NCI-H345 treated with DMSO at 0.1 percent for 48 hours (cell line): ENCODE measurements around the gene FRAT1.
A peak's percentile ranks its signal among the peaks of the same experiment; 100 is the strongest.
"Not testable (repeated sequence)": the region's sequence is repeated elsewhere in the genome, so short reads cannot be mapped to it uniquely, and the experiment has no call there.

ENCODE experiments used
- DNase-seq: peaks from one replicate; lab custom pipeline; 2025; ENCODE audit not compliant: unreplicated experiment; lab: John Stamatoyannopoulos, UW

FRAT1 gene

DNA sequence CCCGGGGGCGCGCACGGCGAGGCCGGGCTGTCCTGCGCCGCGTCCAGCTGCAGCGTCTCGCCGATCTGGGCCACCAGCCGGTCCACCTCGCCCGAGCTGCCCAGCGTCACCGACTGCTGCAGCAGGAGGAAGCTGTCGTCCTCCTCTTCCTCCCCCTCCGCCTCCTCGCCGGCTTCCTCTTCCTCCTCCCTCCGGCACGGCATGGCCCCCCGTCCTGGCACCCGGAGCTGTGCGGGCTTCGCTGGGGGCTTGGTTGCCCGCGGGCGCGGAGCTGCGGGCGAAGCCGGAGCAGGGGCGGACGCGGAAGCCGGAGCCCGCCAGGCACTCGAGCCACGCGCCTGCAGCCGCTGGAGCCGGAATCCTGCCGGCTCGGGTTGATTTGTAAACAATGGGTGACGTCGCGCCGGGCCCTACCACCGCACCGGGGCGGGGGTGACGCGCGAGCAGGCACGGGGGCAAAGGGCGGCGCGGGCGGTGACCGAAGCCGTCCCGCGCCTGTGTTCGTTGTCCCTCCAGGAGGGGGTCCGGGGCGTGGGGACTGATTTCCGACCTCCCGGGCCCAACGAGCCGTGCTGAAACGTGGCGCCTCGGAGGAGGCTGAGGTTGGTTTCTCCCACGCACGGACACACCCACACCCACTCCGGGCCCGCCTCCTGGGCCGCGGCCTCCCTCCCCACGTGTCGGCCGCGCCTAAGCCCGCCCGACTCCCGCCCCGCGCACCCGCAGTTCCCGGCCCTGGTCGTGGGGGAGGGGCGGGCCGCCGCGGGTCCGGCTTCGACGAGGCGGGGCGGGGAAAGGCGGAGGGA is 15.5 kb downstream of the FRAT1 start, which contains the start of gene FRAT2:
Gene FRAT2, minus strand, starts transcription at position 360 of the 806 bp plus-strand sequence. Its CDS starts 157 bp downstream, at position 203.
- peak; percentile 50 for DNase-seq

DNA sequence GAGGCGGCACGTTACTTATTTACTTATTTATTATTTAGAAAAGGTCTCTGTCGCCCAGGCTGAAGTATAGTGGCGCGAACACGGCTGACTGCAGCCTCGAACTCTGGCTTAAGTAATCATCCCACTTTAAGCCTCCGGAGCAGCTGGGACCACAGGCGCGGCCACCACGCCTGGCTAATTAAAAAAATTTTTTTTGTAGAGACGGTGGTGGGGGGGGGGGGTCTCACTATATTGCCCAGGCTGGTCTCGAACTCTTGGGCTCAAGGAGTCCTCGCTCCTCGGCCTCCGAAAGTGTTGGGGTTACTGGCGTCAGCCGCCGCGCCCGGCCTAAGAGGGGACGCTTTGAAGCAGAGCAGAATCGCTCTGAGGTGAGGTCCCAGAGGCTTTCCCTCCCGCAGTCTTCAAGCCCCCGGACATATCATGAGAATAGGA is 16.1 kb downstream of the FRAT1 start:
- no peak for DNase-seq

DNA sequence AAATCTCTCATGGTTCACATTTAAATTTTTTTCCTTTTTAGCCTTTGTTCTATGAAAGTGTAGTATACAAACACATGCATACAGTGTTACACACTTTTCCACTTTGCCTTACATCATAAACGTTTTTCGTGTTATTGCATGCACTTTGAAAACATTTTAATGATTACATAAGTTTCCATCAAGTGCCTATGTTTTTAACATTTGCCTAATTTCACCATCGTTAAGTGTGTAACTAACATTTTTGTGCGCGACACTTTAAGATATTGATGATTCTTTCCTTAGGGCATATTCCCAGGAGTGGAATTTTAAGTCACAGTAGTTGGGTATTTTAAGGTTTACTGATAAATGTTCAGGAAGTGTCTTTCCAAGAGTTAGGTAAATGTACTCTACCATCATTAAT is 16.9 kb downstream of the FRAT1 start:
- DNase-seq: no peak

DNA sequence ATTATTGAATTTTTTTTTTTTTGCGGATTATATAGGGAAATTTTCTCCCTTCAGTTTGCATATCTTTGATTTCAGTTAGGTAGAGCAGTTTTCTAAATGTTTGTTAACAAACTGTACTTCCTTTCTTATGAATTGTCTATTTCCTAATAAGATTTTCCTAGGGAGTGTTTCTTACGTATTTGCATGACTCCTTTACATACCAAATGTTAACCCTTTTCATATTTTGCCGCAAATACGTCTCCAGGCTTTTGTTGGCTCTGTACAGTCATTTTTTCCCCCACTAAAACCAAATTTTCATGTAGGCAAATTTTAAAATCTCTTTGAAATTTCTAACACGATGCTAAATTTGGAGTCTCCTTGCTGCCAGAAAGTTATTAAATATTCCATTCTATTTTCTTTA is 17.4 kb downstream of the FRAT1 start:
- no peak for DNase-seq

DNA sequence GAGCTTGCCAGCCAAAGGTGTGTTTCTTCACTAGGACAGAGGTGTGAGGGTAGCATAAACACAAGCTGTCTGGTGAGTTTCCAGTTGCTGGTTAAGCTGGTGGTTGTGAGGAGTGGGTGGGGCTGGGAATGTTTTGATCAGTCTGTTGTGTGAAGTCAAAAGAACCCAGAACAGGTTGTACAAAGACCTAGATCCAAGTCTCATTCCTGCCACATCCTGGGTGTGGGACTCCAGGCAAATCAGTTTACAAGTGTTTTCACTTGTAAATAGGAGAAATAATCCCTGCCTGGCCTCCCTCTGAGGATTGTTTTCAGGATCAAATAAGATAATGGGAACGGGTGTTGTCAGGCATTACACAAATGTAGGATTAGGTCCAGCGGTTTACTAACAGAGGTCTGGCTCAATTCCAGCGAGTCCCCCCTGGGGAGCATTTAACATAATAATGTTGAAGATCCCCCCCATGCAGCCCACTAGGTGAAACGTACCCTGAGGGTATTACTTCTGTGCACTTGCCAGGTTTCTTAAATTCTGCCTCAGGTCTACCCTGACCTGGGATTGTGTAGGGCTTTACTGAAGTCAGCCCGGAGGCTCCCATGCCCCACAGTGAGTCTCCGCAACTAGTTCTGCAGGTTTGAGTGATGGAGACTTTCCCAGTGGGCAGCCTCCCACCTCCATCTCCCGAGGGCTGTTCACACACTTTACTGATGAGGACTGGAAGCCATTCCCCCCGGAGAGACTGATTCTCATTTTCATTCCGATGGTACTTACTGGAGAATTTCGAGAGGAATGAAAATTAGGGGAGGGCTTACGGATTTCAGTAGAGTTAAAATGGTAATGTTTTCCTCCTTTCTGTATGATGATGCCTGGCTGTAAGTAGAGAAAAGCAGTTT is 18.1 kb downstream of the FRAT1 start:
- no peak for DNase-seq

DNA sequence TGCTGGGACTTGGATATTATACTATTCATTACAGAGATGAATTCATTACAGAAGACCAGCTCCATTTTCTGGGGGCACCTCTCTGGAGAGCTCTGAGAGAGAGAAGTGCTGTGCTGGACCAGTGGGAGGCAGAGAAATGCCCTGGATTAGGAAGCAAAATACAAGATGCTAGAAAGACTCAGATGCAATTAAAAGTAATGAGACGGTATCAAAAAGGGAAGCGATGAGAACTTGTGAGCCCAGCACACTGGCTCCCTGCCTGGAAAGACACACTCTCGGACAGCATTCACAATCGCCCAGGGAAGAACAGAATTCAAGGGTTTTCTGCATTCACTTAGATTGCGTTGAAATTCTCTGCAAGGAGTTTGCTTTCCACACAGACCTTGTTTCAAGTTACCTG is 19.0 kb downstream of the FRAT1 start:
- DNase-seq: no peak

DNA sequence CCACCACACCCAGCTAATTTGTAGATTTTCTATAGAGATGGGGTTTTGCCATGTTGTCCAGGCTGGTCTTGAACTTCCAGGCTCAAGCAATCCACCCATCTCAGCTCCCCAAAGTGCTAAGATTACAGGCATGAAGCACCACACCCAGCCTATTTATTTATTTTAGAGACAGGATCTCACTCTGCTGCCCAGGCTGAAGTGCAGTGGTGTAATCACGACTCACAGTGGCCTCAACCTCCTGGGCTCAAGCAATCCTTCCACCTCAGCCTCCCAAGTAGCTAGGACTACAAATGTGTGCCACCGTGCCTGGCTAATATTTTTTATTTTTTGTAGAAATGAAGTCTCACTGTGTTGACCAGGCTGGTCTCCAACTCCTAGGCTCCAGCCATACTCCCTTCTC is 22.3 kb downstream of the FRAT1 start:
- DNase-seq: no peak

DNA sequence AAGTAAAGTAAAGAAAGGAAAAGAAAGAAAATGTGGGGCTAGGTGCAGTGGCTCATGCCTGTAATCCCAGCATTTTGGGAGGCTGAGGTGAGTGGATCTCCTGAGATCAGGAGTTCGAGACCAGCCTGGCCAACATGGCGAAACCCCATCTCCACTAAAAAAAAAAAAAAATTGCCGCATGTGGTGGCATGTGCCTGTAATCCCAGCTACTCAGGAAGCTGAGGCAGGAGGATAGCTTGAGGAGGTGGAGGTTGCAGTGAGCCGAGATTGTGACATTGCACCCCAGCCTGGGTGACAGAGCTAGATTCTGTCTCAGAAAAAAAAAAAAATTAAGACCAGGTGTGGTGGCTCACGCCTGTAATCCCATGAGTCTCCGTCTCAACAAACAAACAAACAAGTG is 24.6 kb downstream of the FRAT1 start:
- DNase-seq: not testable (repeated sequence)

DNA sequence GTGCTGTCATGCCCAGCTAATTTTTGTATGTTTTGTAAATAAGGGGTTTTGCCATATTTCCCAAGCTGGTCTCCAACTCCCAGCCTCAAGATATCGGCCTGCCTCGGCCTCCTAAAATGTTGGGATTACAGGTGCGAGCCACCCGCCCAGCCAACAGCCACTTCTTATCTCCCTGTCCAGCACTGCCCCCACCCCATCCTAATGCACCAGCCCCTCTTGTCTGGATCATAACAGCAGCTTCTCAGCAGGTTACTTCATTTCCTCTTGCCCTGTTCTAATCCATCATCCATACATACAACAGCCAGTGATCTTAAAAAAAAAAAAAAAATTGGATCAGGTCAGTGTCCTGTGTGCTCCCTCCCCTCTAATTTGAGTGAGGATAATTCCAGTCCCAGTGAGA is 28.2 kb downstream of the FRAT1 start:
- no peak for DNase-seq

DNA sequence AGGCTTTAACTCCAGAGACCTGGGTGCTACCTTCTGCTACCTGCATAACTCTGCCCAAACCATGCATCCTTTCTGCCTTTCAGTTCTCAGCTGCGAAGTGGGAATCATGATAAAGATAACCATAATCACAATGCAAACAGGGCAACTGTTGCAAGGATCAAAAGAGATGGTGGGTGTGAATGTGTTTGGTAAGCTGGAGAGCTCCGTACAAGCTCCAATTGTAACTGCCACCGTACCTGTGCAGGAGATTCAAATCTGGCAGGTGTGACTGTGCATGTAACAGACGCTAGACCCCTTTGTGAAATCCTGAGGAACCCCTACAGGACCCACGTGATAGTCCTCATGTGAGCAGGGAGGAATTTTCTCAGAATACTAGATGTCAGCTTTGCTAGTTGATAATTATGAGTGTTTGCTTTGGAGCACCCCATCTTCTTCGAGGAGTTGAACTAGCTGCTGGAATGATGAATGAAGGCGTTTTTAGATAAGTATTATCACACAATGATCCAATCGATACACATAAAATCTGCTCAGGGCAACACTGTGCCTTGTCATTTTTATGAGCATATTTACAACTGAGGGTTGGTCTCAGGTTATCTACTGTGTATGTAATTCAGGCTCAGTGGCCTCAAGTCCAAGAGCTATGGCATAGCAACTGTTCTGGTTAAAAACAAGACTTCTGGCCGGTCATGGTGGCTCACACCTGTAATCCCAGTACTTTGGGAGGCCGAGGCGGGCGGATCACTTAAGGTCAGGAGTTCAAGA is 30.9 kb downstream of the FRAT1 start:
- no peak for DNase-seq

DNA sequence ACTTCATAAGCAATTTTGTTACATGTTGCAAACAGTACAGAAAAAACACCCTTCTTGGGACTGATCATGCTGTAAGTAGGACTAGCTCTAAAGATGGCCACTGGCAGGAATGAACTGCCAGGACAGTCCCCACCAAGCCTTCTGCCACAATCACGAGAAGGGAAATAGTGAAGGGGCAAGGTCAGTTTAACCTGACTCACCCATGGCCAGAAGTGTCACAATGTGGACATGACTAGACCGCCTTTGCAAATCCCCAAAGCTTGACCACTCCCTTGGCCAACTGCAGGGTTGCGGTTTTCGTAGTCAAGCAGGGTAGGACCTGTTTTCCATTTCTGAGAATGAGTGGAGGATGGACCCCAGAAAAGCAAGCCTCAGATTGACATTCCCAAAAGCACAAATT is 34.9 kb downstream of the FRAT1 start:
- no peak for DNase-seq

DNA sequence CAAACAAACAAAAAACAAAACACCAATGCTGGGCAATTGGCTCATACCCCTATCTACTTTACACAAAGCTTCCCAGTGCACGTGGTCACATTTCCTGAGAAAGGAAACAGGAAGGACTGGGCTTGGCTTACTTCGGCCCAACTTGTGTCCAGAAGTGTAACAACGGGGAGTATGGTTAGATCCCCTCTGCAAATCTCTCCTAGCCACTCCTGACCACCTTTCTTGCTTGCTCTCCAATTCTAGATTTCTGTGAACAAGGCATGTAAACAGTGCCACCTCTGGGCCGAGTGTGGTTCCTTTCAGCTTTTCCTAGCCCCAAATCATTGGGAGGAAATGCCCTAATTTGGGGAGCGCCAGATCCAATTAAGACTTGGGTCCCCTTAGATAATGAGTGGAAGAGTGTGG is 36.5 kb downstream of the FRAT1 start:
- DNase-seq: no peak

DNA sequence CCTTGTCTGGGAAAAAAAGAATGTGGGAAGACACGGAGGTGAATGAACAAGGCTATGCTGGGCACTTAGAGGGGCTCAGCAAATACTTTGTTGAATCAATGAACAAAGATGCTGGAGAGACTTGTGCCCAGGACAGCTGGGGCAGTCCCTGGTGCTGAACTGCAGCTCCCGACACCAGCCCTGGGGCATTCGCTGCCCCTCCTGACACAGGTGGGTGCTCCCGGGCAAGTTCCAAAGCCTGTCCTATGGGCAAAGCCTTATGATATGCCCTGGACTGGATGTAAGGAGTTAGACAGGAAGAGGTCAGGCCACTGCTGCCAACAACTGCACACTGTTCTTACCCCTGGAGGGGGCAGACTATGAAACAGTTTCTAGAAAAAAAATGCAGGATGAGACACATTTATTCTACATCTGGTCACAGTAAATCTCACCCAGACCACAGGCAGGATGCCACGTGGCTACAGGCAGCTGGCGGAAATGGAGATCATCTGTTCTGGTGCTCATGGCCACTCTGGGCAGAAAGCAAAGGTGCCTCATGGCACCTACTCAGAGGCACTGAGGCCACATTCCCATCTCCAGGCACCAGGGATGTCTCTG is 37.3 kb downstream of the FRAT1 start:
- no peak for DNase-seq

DNA sequence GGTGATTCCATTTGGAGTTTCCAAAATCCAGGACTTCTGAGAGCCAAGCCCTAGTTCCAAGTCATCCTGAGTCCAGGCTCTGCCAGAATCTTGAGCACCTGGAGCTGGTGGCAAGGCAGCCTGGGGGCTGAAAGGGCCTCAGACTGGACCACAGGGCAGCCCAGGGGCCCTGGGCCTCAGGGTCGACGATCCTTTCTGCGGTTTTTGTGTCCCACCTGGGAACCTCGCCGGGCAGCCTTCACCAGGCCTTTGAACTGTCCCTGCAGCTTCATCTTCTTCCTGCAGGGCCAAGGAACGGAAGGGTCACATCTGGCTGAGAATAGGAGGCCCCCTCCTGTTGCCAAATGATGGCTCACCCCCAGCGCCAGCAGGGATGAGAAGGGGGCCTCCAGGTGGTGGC is 37.8 kb downstream of the FRAT1 start:
- DNase-seq: no peak

DNA sequence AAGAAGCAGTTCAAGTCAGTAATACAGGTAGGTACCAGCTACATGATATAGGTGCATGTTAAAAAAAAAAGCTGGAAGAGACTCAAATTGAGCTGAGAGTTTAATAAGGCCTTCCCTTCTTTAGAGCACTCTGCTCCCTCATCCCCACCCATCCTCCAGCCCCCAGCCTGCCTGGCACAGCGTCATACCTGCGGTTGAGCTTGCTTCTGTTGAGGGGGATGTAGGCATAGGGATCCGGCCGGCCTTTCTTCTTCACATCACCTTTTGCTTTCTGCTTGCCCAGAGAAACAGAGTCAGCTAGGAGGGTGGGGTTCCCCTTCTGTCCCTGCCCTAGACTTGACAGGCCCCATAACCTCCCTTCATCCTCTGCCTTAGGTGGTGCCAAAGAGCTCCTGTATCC is 39.3 kb downstream of the FRAT1 start:
- no peak for DNase-seq

DNA sequence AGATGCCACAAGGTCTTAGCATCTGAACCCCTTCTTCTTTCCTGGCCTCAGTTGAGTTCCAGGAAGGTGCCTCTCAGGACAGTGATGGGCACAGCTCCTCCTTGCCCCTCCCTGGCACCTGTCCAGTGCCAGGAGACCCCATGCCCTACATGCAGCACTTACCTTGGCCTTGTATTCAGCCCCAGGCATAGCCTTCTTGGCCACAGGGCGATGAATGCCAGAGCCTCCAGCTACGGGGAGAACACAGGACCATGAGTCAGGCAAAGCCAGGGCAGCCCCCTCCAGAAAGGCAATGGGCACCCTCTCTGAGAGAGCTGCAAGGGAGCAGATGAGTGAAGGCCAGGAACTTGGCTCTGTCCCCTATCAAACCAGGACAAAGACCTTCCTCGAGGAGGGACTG is 39.7 kb downstream of the FRAT1 start:
- DNase-seq: no peak

DNA sequence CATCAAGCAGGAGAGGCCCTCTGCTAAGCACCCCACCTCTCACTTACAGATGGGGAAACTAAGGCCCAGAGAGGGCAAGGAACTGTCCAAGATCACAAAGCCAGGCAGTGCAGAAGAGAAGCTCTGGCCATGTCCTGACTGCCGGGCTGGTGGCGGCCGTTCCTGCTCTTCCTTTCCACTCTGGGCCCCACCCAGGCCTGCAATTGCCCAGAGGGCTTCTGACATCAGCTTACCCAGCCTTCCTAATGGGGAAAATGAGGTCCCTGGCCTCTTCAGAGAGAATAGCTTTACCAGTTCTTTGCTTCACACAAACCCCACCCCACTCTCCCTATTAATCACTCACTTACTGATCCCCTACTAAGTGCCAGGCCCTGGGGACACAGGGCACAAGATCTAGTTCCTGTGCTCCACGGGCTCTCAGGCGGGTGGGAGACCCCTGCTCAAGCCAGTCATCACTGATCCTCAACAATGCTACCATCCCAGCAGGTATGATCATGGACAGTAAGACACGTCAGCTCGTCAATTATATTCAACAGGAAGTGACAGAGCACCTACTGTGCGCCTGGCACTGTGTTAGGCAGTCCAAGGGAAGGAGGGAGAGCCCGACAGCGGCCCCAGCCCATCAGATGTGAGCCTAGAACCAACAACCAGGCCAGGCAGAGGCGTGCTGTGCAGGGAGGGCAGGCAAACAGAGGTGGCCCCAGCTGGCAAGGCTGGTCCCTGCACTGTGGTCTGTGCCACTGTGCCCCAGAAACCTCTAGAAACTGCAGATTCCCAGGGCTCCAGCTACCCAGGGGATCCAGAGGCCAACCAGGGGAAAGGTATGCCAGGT is 41.9 kb downstream of the FRAT1 start:
- DNase-seq: no peak

DNA sequence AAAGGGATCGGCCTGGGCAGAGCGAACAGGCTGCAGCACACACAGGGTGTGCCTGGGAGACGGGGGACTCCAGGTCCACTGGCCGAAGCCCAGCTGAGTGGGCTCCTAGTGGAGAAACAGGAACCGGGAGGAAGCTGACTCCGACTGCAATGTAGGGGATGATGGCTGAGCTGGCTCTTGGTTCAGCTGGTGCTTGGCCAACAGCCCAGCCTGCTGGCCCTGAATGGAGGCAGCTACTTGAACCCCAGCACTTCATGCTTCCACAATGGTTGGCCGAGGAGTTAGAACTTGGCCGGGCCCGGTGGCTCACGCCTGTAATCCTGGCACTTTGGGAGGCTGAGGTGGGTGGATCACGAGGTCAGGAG is 42.4 kb downstream of the FRAT1 start:
- DNase-seq: no peak

DNA sequence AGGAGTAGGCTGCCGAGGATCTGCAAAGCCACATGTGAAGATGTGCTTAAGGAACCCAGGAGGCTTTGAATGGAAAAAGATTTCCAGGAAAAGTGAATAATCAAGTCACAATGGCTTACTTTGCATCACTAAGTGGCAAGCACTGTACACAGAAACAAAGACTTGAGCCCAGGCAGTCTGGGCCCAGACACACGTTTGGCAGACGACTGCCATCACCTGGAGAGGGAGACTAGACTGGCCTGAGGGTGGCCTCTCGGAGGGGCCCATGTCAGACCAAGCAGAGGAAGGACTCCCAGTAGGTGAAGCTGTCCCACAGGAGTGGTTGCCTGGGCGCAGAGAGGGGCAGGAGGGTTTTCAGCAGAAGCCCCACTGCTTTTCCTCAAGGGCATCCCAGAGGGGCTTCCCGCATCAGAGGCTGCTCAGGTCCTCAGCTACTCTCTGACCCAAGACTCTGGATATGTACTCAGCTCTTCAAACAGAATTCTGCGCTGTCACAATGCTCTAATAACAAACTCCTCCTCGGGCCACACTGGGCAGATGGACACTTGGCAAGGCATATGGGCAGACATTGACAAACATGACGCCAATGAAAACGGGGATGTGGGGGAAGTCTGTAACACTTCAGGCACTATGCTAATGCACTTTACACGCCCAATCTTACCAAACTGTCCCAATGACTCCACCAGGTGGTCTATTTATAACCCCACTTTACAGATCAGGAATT is 43.4 kb downstream of the FRAT1 start:
- DNase-seq: no peak

DNA sequence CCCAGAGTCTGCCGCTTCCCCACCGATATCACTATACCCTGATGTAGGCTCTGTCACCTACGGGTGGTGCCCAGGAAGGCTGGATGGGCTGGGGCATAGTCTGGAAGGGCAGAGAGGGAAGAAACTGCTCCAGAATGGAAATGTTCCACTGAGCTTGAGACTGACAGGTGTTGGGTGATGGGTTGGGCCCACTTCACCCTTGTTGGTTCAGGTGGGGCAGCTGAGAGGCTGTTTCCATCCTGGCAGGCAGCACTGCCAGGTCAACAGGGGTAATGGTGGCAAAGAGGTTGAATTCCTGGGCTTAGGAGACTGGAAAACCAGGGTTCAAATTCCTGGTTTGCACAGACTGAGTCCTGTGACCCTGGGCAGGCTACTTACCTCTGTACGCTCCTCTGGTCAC is 44.0 kb downstream of the FRAT1 start:
- DNase-seq: no peak
